ENCODE data around the gene IQCK. TPM values are rescaled to one million over a fixed set of nuclear protein-coding genes. Genes with fewer than 3 reads are reported as not detected.

Gene IQCK
- total and polyA plus RNA-seq, 2 experiments from 2014 or later: 7.2 to 11.8 TPM

DNA sequence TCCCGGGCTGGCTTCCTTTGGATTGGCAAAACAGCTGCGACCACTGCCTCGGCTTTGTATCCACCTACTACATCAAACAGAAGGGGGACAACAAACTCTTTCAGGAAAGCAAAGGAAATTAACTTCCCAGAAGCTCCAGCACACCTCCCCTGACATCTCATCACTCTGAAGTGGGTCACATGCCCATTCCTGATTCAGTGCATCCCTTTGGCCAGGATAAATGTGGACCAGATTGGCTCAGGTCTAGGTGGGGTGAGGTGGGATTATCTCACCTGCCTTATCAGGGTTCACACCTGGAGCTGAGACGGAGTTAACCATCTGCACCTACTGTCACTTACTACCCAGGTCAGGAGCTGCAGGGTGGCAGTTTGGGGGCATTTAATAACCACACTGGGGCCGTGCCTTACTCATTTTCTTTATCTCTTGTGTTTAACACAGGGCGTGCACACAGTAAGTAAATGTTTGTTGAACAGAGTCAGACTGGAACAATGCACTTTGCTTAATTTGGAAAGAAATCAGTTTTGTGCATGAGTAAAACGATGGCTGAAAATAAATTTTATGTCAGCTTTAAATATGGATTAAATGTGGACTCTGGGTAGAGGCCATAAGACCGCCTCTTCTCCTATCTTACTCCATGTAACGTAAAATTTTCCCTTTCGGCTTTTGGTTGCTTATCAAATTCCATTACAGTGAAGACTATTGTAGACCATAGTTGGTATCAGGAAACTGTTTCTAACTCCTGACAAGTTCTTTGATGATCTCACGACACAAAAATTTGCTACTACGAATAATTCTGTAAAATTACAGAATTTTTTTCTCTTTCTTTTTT lies 36.0 kb downstream of the IQCK start:
- peak; percentile 25 for DNase-seq (ENCODE audit: low spot score)
- WGBS (ENCODE audit: low lambda C conversion rate, missing lambda C conversion rate): 61% methylated on average over 12 of the region's 12 CpGs
- Histone ChIP-seq H3K4me3 (no peak overlapping the region), H4K20me1 (ENCODE audit: insufficient read depth, poor library complexity, severe bottlenecking) (no peaks in the 10 kb centered on the region), H3K27ac (peak overlapping the region; percentile 75), H3K79me2 (no peaks in the 10 kb centered on the region), H3K4me1 (ENCODE audit: insufficient read depth) (peaks cover 40% of the 10 kb centered on the region), H3K9me3 (ENCODE audit: low read depth) (no peaks in the 10 kb centered on the region), H3K4me2 (peak overlapping the region; percentile 2), H2AFZ (no peak overlapping the region), H3K36me3 (replicated peaks; ENCODE audit: insufficient read depth, low read depth) (no peaks in the 10 kb centered on the region), H3K9me2 (replicated peaks; ENCODE audit: insufficient read depth) (no peaks in the 10 kb centered on the region), H3K27me3 (no peaks in the 10 kb centered on the region)
- TF ChIP-seq EZH2phosphoT487 (IDR thresholded peaks at IDR 0.05; ENCODE audit: low read depth, severe bottlenecking, unreplicated experiment) (no peak), EZH2 (IDR thresholded peaks at IDR 0.05; ENCODE audit: borderline replicate concordance) (no peak)
- TF ChIP-seq, protein P1, sequence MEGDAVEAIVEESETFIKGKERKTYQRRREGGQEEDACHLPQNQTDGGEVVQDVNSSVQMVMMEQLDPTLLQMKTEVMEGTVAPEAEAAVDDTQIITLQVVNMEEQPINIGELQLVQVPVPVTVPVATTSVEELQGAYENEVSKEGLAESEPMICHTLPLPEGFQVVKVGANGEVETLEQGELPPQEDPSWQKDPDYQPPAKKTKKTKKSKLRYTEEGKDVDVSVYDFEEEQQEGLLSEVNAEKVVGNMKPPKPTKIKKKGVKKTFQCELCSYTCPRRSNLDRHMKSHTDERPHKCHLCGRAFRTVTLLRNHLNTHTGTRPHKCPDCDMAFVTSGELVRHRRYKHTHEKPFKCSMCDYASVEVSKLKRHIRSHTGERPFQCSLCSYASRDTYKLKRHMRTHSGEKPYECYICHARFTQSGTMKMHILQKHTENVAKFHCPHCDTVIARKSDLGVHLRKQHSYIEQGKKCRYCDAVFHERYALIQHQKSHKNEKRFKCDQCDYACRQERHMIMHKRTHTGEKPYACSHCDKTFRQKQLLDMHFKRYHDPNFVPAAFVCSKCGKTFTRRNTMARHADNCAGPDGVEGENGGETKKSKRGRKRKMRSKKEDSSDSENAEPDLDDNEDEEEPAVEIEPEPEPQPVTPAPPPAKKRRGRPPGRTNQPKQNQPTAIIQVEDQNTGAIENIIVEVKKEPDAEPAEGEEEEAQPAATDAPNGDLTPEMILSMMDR (IDR thresholded peaks at IDR 0.05; ENCODE audit: poor library complexity): no peak

DNA sequence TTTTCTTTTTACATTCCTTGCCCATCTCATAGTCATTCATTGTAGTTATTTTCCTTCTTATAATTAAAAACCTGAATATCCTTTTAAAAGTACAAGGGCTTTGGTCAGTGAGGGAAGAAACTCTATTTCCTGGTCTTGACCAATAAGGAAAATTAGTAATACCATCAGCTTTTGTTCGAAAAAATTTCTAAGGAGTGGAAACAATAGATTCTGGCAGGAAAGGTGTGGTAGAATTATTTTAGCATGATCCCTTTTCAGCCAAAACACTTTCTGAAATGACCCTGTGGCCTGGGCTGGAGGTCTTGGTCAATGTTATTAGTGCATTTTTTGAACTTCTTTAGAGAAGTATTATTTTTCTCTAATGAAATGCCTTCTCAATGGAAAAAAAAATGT lies 36.6 kb downstream of the IQCK start:
- 81% methylated on average over 1 of the region's 1 CpG for WGBS (ENCODE audit: low lambda C conversion rate, missing lambda C conversion rate)
- no peaks in the 10 kb centered on the region for H3K79me2 ChIP-seq
- no peaks in the 10 kb centered on the region for H3K27me3 ChIP-seq
- peaks cover 34% of the 10 kb centered on the region for H3K4me1 ChIP-seq (ENCODE audit: insufficient read depth)
- H4K20me1 ChIP-seq (ENCODE audit: insufficient read depth, poor library complexity, severe bottlenecking): no peaks in the 10 kb centered on the region
- H3K9me2 ChIP-seq (replicated peaks; ENCODE audit: insufficient read depth): no peaks in the 10 kb centered on the region
- TF ChIP-seq, protein P1 (IDR thresholded peaks at IDR 0.05; ENCODE audit: poor library complexity): no peak
- no peak for TF ChIP-seq EZH2phosphoT487 (IDR thresholded peaks at IDR 0.05; ENCODE audit: low read depth, severe bottlenecking, unreplicated experiment)
- no peak for TF ChIP-seq EZH2 (IDR thresholded peaks at IDR 0.05; ENCODE audit: borderline replicate concordance)
- DNase-seq (ENCODE audit: low spot score): no peak
- H2AFZ ChIP-seq: no peak overlapping the region
- H3K36me3 ChIP-seq (replicated peaks; ENCODE audit: insufficient read depth, low read depth): no peaks in the 10 kb centered on the region
- peak overlapping the region; percentile 75 for H3K27ac ChIP-seq
- peak overlapping the region; percentile 2 for H3K4me2 ChIP-seq
- H3K9me3 ChIP-seq (ENCODE audit: low read depth): no peaks in the 10 kb centered on the region
- H3K4me3 ChIP-seq: no peak overlapping the region

DNA sequence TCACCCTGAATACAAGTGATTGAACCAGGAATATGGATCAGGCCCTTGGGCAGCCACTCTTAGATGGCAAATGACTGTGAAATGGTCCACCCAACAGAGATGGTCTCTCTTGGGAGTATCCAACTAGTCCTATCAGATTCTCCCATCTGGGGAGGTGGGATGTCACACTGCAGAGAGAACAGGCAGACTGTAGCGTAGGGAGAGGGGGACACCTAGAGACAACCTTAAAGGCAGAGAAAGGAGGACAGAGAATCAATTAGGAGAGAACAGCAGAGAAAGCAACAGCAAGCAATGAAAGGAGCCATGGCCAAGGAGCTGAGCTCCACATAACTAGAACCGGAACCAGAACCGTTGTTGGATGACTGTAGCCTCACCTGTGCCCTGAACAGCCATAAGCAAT lies 37.2 kb downstream of the IQCK start:
- no peaks in the 10 kb centered on the region for H4K20me1 ChIP-seq (ENCODE audit: insufficient read depth, poor library complexity, severe bottlenecking)
- H3K4me1 ChIP-seq (ENCODE audit: insufficient read depth): peaks cover 34% of the 10 kb centered on the region
- no peak overlapping the region for H2AFZ ChIP-seq
- no peaks in the 10 kb centered on the region for H3K9me3 ChIP-seq (ENCODE audit: low read depth)
- H3K9me2 ChIP-seq (replicated peaks; ENCODE audit: insufficient read depth): no peaks in the 10 kb centered on the region
- DNase-seq (ENCODE audit: low spot score): no peak
- no peak overlapping the region for H3K4me2 ChIP-seq
- H3K27me3 ChIP-seq: no peaks in the 10 kb centered on the region
- H3K4me3 ChIP-seq: no peak overlapping the region
- no peaks in the 10 kb centered on the region for H3K36me3 ChIP-seq (replicated peaks; ENCODE audit: insufficient read depth, low read depth)
- WGBS (ENCODE audit: low lambda C conversion rate, missing lambda C conversion rate): 99% methylated on average over 3 of the region's 3 CpGs
- TF ChIP-seq EZH2 (IDR thresholded peaks at IDR 0.05; ENCODE audit: borderline replicate concordance) (no peak), EZH2phosphoT487 (IDR thresholded peaks at IDR 0.05; ENCODE audit: low read depth, severe bottlenecking, unreplicated experiment) (no peak)
- TF ChIP-seq, protein P1 (IDR thresholded peaks at IDR 0.05; ENCODE audit: poor library complexity): no peak
- peak overlapping the region; percentile 75 for H3K27ac ChIP-seq
- H3K79me2 ChIP-seq: no peaks in the 10 kb centered on the region

Measured in hepatocyte (in vitro differentiated cells).